GM18858 (cell line): Measurements from ENCODE around the gene RASGEF1B.

ENCODE experiments used
- ATAC-seq: cut with Tn5 transposase; IDR thresholded peaks from one replicate; pipeline ENCODE4 v1.9.1; 2021; ENCODE audit not compliant: unreplicated experiment

Gene RASGEF1B

GRCh38 chr4:81404294-81404693, 67.4 kb downstream of the RASGEF1B start:
- ATAC-seq: no peak

GRCh38 chr4:81399306-81400086, 72.2 kb downstream of the RASGEF1B start:
- no peak for ATAC-seq

- no peak for ATAC-seq
These were observed 73.3 kb downstream of the RASGEF1B start for GRCh38 chr4:81398379-81398778.

- no peak for ATAC-seq
These were observed 74.1 kb downstream of the RASGEF1B start for GRCh38 chr4:81397635-81398034.

GRCh38 chr4:81395239-81395638, 76.5 kb downstream of the RASGEF1B start:
- no peak for ATAC-seq

- no peak for ATAC-seq
These were observed 79.5 kb downstream of the RASGEF1B start for GRCh38 chr4:81392164-81392563.

- ATAC-seq: no peak
These were observed 82.0 kb downstream of the RASGEF1B start for GRCh38 chr4:81389720-81390119.

- ATAC-seq: no peak
These were observed 91.3 kb downstream of the RASGEF1B start for GRCh38 chr4:81380437-81380836.

- no peak for ATAC-seq
These were observed 93.3 kb downstream of the RASGEF1B start for GRCh38 chr4:81378386-81378785.

- no peak for ATAC-seq
These were observed 94.5 kb downstream of the RASGEF1B start for GRCh38 chr4:81377191-81377590.

- no peak for ATAC-seq
These were observed 95.0 kb downstream of the RASGEF1B start for GRCh38 chr4:81376720-81377119.
